Measurements from ENCODE around the gene CPE. TPM values are rescaled to one million over a fixed set of nuclear protein-coding genes. Genes with fewer than 3 reads are reported as not detected.
"Not testable (repeated sequence)": the region's sequence is repeated elsewhere in the genome, so short reads cannot be mapped to it uniquely, and the experiment has no call there.

The CPE gene
- total RNA-seq, 1 donor from 2014 or later: 103 TPM

- intact Hi-C loops (cut with DNase I): no loop called here
- H3K4me1 ChIP-seq: no peaks in the 10 kb centered on the region
- no peak overlapping the region for H3K27ac ChIP-seq
- H3K36me3 ChIP-seq: no peaks in the 10 kb centered on the region
- TF ChIP-seq POLR2A (IDR thresholded peaks at IDR 0.05) (no peak), CTCF (IDR thresholded peaks at IDR 0.05) (no peak), POLR2AphosphoS5 (IDR thresholded peaks at IDR 0.05; ENCODE audit: insufficient read depth in 1 of 2, low read depth in 1 of 2) (no peak)
- no peak for DNase-seq (ENCODE audit: extremely low spot score in 2 of 2)
- H3K9me3 ChIP-seq: no peaks in the 10 kb centered on the region
- no peak overlapping the region for H3K4me3 ChIP-seq
- H3K27me3 ChIP-seq: no peaks in the 10 kb centered on the region
Observed at GRCh38 chr4:165450871-165451270, 72.1 kb downstream of the CPE start.

- H3K4me3 ChIP-seq; H3K9me3 ChIP-seq; H3K27me3 ChIP-seq; intact Hi-C loops (cut with DNase I); DNase-seq (ENCODE audit: extremely low spot score in 2 of 2); H3K27ac ChIP-seq; H3K4me1 ChIP-seq; H3K36me3 ChIP-seq: not testable (repeated sequence)
Observed at GRCh38 chr4:165453140-165453539, 74.3 kb downstream of the CPE start.

GRCh38 chr4:165454426-165454825 lies 75.6 kb downstream of the CPE start:
- Histone ChIP-seq H3K36me3 (no peaks in the 10 kb centered on the region), H3K9me3 (no peaks in the 10 kb centered on the region), H3K27ac (no peak overlapping the region), H3K27me3 (no peaks in the 10 kb centered on the region), H3K4me1 (no peaks in the 10 kb centered on the region), H3K4me3 (no peak overlapping the region)
- DNase-seq (ENCODE audit: extremely low spot score in 2 of 2): no peak
- intact Hi-C loops (cut with DNase I): no loop called here
- no peak for TF ChIP-seq POLR2A (IDR thresholded peaks at IDR 0.05)
- no peak for TF ChIP-seq POLR2AphosphoS5 (IDR thresholded peaks at IDR 0.05; ENCODE audit: insufficient read depth in 1 of 2, low read depth in 1 of 2)
- no peak for TF ChIP-seq CTCF (IDR thresholded peaks at IDR 0.05)

- no peak overlapping the region for H3K27ac ChIP-seq
- H3K36me3 ChIP-seq: no peaks in the 10 kb centered on the region
- no peaks in the 10 kb centered on the region for H3K4me1 ChIP-seq
- DNase-seq (ENCODE audit: extremely low spot score in 2 of 2): no peak
- TF ChIP-seq POLR2A (IDR thresholded peaks at IDR 0.05) (no peak), POLR2AphosphoS5 (IDR thresholded peaks at IDR 0.05; ENCODE audit: insufficient read depth in 1 of 2, low read depth in 1 of 2) (no peak), CTCF (IDR thresholded peaks at IDR 0.05) (no peak)
- H3K9me3 ChIP-seq: no peaks in the 10 kb centered on the region
- intact Hi-C loops (cut with DNase I): no loop called here
- H3K27me3 ChIP-seq: no peaks in the 10 kb centered on the region
- no peak overlapping the region for H3K4me3 ChIP-seq
Observed at GRCh38 chr4:165457793-165458192, 79.0 kb downstream of the CPE start.

- no peak for DNase-seq (ENCODE audit: extremely low spot score in 2 of 2)
Observed at GRCh38 chr4:165458471-165458870, 79.7 kb downstream of the CPE start.

More at GRCh38 chr4:165458471-165458870, 79.7 kb downstream of the CPE start:
- no peak overlapping the region for H3K4me3 ChIP-seq
- no peak overlapping the region for H3K27ac ChIP-seq
- no peaks in the 10 kb centered on the region for H3K36me3 ChIP-seq
- intact Hi-C loops (cut with DNase I): no loop called here
- no peaks in the 10 kb centered on the region for H3K4me1 ChIP-seq
- no peaks in the 10 kb centered on the region for H3K9me3 ChIP-seq
- no peaks in the 10 kb centered on the region for H3K27me3 ChIP-seq
- TF ChIP-seq POLR2A (IDR thresholded peaks at IDR 0.05) (no peak), POLR2AphosphoS5 (IDR thresholded peaks at IDR 0.05; ENCODE audit: insufficient read depth in 1 of 2, low read depth in 1 of 2) (no peak), CTCF (IDR thresholded peaks at IDR 0.05) (no peak)

All from vagina (tissue), 2 donors.